ENCODE data around the gene HRK.

DNA sequence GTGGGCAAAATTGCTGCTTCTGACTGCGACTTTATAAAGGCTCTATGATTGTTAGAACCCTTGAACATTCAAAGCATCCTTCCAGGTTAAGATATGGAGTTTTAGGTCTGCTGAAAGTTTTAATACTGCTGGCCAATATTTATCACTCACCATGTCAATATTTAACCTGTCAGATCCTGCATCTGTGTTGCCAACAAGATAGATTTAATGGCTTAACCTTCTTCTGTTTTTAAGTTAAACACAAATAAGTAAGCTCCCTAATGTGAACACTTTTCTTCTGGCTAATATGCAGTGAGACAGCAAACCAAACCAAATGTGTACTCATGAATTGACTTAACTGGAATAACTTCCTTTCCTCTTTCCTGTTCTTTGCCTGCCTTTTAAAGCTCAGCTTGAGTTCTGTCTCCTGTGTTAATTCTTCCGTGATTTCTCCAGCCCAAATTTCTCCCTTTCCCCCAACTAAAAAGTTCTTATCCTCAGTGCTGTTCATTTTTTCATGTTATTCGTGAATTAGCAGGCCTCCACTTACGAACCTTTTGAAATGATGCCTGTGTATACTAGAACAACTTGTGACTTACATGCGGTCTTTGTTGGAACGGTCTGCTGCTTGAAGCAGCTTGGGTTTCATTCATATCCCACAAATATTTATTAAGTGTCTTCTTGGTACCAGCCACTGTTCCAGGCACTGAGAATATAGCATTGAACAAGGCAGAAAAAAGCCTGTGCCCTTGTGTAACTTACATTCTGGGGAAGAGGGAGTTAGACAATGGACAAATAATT is 38.7 kb upstream of the HRK start:
- no peak for TF ChIP-seq MYC (IDR thresholded peaks at IDR 0.05; ENCODE audit: low read depth, low read length)
- TF ChIP-seq MYC (CRISPR knock-in tag; IDR thresholded peaks at IDR 0.05; ENCODE audit: borderline replicate concordance, low read depth) = no peak
- TF ChIP-seq, protein P1, sequence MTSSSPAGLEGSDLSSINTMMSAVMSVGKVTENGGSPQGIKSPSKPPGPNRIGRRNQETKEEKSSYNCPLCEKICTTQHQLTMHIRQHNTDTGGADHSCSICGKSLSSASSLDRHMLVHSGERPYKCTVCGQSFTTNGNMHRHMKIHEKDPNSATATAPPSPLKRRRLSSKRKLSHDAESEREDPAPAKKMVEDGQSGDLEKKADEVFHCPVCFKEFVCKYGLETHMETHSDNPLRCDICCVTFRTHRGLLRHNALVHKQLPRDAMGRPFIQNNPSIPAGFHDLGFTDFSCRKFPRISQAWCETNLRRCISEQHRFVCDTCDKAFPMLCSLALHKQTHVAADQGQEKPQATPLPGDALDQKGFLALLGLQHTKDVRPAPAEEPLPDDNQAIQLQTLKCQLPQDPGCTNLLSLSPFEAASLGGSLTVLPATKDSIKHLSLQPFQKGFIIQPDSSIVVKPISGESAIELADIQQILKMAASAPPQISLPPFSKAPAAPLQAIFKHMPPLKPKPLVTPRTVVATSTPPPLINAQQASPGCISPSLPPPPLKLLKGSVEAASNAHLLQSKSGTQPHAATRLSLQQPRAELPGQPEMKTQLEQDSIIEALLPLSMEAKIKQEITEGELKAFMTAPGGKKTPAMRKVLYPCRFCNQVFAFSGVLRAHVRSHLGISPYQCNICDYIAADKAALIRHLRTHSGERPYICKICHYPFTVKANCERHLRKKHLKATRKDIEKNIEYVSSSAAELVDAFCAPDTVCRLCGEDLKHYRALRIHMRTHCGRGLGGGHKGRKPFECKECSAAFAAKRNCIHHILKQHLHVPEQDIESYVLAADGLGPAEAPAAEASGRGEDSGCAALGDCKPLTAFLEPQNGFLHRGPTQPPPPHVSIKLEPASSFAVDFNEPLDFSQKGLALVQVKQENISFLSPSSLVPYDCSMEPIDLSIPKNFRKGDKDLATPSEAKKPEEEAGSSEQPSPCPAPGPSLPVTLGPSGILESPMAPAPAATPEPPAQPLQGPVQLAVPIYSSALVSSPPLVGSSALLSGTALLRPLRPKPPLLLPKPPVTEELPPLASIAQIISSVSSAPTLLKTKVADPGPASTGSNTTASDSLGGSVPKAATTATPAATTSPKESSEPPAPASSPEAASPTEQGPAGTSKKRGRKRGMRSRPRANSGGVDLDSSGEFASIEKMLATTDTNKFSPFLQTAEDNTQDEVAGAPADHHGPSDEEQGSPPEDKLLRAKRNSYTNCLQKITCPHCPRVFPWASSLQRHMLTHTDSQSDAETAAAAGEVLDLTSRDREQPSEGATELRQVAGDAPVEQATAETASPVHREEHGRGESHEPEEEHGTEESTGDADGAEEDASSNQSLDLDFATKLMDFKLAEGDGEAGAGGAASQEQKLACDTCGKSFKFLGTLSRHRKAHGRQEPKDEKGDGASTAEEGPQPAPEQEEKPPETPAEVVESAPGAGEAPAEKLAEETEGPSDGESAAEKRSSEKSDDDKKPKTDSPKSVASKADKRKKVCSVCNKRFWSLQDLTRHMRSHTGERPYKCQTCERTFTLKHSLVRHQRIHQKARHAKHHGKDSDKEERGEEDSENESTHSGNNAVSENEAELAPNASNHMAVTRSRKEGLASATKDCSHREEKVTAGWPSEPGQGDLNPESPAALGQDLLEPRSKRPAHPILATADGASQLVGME (CRISPR knock-in tag; IDR thresholded peaks at IDR 0.05) = no peak
- no peak for TF ChIP-seq ZNF707 (CRISPR knock-in tag; conservative IDR thresholded peaks at IDR 0.05)
- TF ChIP-seq, protein P2, sequence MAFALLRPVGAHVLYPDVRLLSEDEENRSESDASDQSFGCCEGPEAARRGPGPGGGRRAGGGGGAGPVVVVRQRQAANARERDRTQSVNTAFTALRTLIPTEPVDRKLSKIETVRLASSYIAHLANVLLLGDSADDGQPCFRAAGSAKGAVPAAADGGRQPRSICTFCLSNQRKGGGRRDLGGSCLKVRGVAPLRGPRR (CRISPR knock-in tag; IDR thresholded peaks at IDR 0.05) = no peak
- TF ChIP-seq, protein P3, sequence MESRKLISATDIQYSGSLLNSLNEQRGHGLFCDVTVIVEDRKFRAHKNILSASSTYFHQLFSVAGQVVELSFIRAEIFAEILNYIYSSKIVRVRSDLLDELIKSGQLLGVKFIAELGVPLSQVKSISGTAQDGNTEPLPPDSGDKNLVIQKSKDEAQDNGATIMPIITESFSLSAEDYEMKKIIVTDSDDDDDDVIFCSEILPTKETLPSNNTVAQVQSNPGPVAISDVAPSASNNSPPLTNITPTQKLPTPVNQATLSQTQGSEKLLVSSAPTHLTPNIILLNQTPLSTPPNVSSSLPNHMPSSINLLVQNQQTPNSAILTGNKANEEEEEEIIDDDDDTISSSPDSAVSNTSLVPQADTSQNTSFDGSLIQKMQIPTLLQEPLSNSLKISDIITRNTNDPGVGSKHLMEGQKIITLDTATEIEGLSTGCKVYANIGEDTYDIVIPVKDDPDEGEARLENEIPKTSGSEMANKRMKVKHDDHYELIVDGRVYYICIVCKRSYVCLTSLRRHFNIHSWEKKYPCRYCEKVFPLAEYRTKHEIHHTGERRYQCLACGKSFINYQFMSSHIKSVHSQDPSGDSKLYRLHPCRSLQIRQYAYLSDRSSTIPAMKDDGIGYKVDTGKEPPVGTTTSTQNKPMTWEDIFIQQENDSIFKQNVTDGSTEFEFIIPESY (CRISPR knock-in tag; IDR thresholded peaks at IDR 0.05) = no peak
- TF ChIP-seq ZNF224 (CRISPR knock-in tag; IDR thresholded peaks at IDR 0.05) = no peak
- TF ChIP-seq BHLHE40 (IDR thresholded peaks at IDR 0.05; ENCODE audit: low read length) = no peak
